NCI-H345 (cell line): ENCODE results near the gene BRI3.
"Not testable (repeated sequence)": the region's sequence is repeated elsewhere in the genome, so short reads cannot be mapped to it uniquely, and the experiment has no call there.

Experiments
- DNase-seq: peaks from one replicate; lab custom pipeline; 2025; lab: John Stamatoyannopoulos, UW

Gene BRI3

DNA sequence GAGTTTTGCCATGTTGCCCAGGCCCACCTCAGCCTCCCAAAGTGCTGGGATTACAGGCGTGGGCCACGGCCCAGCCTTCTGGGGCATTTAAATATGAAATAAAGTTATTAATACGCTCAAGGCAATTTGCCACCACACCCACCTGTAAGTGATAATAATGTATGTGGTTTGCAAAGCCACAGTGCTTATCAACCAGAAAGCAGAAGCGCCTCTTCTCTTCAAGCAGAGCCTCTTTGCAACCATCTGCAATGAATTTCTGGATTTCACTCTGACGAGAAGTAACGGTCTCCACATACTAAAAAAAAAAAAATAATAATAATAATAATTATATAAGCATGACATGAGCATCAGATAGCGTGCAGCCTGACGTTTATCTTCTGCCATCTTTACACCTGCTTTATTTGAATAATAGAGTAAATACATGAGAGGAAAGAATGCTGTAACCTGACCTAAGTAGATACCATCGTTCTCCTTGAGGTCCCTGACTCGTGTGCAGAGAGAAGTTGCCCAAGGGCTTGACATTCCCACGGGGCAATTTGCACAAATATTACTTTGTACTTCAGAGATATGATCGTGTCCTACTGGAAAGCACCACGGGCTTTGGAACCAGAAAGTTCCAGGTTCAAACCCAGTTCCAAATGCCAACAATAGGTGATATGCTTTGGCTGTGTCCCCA lies 34.0 kb downstream of the BRI3 start:
- no peak for DNase-seq

DNA sequence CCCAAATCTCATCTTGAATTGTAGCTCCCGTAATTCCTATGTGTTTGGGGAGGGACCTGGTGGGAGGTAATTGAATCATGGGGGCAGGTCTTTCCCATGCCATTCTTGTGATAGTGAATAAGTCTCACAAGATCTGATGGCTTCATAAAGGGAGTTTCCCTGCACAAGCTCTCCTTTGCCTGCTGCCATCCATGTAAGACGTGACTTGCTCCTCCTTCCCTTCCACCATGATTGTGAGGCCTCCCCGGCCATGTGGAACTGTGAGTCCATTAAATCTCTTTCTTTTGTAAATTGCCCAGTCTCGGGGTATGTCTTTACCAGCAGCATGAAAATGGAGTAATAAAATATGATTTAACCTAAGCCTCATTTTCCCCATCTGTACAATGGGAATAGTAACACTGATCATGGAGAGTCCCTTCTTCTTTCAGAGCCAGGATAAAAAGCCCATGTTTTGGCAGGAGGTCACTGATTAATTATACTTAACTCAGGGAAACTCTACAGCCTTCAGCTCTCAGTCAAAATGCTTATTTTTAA lies 34.6 kb downstream of the BRI3 start:
- not testable (repeated sequence) for DNase-seq

DNA sequence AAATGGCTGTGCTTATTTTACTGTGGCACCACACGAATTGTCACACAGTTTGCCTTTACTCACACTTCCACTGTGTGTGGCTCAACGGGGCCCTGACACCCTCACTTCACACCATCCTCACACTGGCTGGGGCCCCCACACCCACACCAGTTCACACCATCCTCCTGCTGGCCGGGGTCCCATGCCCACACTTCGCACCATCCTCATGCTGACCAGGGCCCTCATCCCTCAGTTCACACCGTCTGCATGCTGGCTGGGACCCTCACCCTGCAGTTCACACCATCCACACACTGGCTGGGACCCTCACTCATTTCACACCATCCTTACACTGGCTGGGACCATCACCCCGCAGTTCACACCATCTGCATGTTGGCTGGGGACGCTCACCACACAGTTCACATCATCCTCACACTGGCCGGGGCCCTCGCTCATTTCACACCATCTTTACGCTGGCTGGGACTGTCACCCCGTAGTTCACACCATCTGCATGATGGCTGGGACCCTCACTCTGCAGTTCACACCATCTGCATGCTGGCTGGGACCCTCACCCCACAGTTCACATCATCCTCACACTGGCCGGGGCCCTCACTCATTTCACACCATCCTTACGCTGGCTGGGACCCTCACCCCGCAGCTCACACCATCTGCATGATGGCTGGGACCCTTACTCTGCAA lies 36.0 kb downstream of the BRI3 start:
- DNase-seq = no peak

DNA sequence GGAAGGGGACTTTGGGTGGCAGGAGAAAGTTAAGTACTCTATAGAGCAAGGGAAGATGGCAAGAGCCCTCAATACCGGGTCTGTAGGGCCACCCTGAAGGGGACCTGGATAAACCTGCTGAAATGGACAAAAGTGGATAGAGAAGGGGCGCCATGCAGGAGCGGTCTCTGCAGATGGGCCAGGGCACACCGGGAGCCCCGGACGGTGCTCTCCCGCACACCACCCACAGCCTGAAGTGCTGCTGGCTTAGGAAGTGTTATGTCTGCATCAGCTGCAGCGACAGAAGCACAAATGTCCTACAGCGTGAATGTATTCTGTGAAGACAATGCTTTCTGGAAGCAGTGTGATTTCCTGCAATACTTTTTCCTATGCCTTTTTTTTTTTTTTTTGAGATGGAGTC lies 37.7 kb downstream of the BRI3 start:
- DNase-seq = no peak

DNA sequence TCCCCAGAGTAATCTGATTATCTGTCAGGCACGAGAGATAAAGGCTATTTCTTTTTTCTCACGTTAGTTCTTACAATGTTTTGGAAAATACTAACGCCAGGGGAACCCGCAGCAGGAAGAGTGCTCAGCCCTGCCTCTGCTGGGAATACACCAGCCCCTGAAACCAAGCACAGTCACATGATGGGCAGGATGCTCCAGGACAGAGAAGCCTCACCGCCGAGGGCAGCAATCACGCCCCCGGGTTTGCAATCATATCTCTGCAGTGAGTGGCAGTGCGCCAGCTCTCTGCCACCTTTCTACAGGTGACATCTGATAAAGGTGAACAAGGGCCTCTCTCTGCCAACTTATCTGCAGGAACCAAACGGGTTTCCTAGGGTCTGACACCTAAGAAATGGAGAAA lies 39.8 kb downstream of the BRI3 start:
- peak; percentile 29 for DNase-seq

DNA sequence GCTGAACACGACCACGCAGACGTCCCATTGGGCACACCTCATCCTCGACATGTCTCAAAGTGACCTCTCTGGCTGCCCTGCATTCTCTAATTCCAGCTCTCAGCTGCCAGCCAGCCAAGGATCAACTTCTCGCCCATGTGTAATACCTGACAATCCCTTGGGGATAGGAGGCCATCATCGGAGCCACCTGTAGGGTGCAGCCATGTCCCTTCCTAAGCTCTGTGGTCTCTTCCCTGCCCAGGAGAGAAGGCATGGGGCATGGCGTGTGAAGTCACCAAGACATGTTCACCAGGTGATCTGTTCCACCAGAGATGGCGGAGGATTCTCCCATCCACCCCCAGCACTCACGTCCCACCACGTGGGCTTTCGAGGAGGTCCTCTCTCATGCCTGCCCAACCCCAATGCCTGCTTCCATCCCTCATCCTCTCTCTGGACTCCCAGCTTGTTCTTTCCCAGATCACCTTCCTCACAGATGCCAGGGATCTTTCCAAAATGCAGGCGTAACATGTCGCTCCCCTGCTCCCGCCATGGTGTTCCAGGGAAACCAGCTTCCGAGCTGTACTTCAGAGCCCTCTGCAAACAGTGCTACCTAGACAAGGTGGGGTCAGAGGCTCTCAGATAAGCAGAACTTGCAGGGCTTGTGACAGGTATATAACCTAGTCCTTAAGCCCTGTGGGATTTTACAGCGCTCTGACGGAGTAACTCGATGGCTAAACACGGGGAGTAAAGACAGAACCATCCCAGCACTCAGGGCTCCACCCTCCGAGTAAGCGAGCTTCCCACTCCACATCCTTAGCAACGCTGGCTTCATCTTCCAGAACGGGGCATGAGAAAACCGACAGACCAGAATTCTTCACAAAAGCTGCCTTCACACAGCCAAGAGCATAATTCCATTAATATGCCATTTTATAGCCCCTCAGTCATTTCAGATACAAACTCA lies 41.1 kb downstream of the BRI3 start:
- DNase-seq = no peak

DNA sequence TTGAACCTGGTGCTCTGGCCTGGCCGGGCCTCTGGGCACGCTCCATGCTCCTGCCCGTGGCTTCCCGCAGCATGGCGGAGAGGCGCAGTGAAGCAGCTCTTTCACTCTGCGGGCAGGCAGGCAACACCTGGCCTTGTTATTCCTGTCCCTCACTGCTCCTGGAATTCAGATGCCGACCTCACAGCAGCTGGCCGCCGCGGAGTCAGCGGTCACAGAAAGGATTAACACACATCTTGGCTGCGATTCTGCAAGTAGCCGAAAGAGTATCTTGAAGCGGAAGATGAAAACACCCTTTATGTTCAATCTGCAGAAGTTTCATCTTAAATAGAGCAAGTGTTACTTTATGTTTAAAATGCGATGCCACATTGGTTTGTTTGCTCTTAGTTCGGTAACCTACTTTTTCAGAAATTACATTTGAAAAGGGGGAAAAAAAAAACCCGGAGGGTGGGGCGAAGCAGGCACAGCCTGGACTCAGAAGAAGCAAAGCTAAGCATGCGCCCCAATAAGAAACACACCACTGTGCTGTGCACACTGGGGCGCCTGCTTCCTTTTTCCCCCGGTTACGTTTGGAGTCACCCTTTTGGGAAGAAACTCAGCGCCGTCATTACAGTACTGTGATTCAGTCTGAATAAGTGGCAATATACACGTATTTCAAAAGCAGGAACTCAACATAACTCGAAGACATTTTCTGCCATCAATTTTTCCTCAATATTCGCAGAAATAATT lies 42.3 kb downstream of the BRI3 start:
- DNase-seq = no peak

DNA sequence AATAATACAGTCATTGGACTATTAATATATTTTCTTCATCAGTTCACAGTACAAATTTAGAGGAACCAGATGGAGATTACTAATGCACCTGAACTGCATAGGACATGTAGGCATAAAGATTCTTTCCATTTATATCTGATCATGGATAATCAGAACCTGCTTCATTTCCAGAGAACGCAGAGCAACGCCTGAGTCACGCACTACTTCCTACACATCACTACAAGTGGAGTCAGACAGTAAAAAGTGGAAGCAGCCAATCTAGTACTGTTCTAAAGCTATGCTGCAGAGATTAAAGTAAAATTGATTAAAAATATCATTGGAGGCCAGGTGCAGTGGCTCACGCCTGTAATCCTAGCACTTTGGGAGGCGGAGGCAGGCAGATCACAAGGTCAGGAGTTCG lies 43.3 kb downstream of the BRI3 start:
- DNase-seq = no peak

DNA sequence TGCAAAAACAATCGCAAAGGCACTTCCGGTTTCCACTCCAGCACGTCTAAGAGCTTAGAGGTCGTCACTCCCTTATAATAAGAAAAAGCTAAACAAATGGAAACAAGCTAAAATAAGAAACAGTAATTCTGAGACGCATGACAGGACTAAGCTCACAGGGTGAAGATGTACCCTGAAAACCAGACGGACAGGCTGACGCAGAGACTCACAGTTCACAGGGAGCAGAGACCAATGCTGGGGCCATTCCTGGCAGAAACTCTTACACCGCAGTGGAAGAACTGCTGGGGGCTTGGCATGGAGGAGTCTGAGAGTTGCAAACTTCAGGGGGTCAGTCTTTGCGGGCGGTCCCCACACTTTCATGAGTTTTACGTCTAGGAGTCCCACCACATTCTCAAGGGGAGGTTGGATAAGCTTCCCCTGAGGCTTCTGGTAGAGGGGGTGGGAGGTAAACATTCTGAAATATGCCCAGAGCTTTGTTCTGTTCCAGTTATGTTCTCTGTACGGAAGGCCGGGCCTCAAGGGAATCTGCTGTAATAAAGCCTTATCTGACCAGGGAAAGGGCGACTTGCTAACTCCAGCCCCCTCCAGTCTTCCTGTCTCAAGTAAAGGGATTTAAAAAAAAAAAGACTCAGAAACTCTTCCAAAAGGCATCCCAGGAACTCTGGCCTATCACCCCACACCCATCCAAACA lies 47.8 kb downstream of the BRI3 start:
- DNase-seq = no peak

DNA sequence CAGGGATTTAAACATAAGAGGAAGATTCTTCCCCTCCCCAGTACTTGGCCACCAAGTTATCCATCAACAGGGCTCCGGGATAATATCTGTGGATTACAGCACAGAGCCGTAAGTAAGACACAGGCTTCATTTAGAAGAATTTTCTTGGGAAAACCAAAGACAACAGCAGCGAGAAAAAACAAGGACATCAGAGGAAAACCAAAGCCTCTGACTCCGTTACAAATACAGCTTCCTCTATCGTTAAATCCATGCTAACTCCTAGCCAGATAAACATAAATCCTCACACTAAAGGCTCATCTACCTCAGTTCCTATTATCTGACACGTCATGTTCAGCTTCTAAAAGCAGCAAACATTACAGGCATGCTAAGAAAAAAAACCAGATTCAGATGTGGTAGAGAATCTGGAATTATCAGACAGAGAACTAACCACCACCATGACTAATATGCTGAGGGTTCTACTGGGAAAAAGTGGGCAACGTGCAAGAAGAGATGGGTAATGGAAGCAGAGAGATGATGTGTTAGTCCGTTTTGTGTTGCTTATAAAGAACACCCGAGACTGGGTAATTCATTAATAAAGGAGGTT lies 48.4 kb downstream of the BRI3 start:
- DNase-seq = no peak

DNA sequence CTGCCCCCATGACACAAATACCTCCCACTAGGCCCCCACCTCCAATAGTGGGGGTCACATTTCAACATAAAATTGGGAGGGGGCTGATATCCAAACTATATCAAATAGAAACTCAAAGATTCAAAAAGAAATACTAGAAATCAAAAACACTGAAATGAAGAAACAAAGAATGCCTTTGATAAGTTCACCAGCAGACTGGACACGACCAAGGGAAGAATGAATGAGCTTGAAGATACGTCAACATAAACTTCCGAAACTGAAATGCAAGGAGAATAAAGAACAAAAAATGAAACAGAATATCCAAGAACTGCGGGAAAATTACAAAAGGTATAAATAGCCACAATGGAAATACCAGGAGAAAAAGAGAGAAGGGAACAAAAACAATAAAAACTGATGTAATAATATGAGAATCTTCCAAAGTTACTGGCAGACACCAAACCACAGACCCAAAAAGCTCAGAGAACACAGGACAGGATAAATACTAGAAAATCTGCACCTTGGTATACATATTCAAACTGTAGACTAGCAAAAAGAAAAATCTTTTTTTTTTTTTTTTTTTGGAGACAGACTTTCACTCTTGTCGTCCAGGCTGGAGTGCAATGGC lies 49.5 kb downstream of the BRI3 start:
- DNase-seq = no peak

DNA sequence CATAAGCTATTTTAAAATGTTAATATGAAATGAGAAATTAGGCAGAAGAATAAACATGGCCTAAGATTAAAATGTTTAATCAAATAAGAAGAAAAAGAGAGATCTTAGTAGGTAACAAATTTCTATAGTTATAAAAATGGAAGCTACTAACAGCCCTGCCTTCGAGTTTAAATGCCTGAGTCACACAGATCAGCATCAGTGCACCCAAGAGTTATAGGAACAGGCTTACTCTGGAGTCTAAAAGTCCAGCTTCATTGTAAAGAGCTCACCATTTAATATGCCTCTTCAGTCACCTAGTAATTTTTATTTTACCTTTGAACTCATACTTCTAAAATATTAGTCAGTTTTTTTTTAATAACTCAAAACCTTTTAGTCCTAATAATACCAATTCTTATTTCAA lies 52.6 kb downstream of the BRI3 start:
- DNase-seq = no peak

DNA sequence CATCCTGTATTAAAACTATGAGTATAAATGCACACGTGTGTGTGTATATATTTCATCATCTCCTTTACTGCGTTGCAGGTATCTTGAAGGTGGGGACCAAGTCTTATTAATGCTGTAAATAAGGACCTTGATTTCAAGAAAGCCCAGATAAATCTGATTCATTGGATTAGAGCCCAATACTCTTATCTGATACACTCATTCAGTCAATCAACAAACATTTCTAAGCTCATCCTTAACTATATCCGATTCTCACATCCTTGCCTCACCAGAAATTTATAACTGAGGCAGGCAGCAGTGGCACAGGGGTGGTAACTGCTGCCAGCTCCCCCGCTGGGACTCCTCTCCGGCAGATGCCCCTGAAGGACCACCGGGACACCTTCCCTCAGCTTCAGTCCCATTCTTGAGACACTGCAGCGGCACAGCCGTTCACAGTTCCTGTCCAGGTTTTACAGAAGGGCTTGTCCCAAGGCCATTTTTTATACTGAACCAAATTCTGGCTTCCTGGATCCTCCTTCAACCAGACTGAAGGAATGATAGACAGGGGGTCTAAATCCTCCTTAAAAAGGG lies 54.0 kb downstream of the BRI3 start:
- DNase-seq = no peak

DNA sequence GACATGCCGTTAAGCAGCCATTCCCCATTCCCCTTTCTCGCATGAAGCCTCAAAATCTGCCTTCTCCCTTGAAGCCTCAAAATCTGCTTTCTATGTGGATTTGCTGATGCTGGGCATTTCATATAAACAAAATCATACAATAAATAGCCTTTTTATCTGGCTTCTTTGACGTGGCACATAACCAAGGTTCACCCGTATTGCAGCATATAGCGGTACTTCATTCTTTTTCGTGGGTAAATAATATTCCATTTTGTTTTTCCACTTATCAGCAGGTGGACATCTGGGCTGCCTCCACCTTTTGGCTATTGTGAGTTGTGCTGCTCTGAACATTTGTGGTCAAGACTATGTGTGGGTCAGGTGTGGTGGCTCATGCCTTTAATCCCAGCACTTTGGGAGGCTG lies 57.0 kb downstream of the BRI3 start:
- no peak for DNase-seq

DNA sequence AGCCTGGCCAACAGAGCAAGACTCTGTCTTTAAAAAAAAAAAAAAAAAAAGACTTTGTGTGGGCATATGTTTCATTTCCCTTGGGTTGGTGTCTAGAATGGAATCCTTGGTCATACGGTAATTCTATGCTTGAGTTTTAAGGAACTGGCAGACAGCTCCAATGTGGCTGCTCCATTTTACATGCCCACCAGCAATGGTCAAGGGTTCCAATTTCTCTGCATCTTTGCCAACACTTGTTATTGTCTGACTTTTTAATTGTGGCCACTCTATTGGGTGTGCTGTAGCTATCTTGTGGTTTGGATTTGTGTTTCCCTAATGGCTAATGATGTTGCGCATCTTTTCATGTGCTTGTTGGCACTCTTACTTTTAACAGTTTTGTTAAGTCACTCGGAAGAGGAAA lies 57.6 kb downstream of the BRI3 start:
- no peak for DNase-seq

DNA sequence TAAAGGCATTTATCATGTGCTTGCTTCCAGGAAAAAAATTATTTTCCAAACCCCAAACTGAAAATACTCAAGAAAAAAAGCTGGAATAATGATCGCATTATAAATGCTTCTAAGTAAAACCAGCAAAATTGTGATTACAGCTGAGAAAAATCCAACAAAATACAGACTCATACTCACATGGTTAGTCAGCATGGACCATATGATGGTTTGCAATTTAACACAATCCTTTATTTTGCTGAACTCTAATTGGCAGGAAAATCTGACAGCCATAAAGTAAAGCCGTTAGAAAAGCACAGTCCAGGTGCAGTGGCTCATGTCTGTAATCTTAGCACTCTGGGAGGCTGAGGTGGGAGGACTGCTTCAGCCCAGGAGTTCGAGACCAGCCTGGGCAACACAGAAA lies 59.6 kb downstream of the BRI3 start:
- DNase-seq = no peak
